OCI-LY3 (cell line): ENCODE measurements around the gene ELOB.

ENCODE experiments used
- H2AFZ ChIP-seq: fragments of 200-600, 300-600 bp; shearing (Covaris generic); 2 replicates; pipeline ENCODE4 v1.6.0; 2014; ENCODE audit warnings: antibody characterized with exemption, low read depth, low read length
- H3K27ac ChIP-seq: fragments of 200-600, 300-600 bp; sonication (generic); 2 replicates; pipeline ENCODE4 v1.5.1; 2014; ENCODE audit warnings: mild to moderate bottlenecking, low read length, moderate library complexity, mixed read lengths
- H3K27me3 ChIP-seq: fragments of 200-600, 300-600 bp; sonication (generic); 2 replicates; pipeline ENCODE4 v1.6.1; 2014; ENCODE audit warnings: low read depth, low read length, mixed read lengths
- H3K36me3 ChIP-seq: fragments of 200-600, 300-600 bp; sonication (generic); replicated peaks from 2 replicates; pipeline ENCODE3; 2014; ENCODE audit warnings: low read depth, low read length, mixed read lengths
- H3K4me1 ChIP-seq: fragments of 300-600, 200-600 bp; sonication (generic); 2 replicates; pipeline ENCODE4 v1.6.1; 2014; ENCODE audit warnings: low read length, mixed read lengths
- H3K4me2 ChIP-seq: fragments of 200-600, 300-600 bp; sonication (generic); 2 replicates; pipeline ENCODE4 v1.6.1; 2014; ENCODE audit warnings: low read length, mixed read lengths
- H3K4me3 ChIP-seq: fragments of 300-600, 200-600 bp; sonication (generic); 2 replicates; pipeline ENCODE4 v1.5.1; 2014; ENCODE audit warnings: antibody characterized with exemption, mild to moderate bottlenecking, low read length, moderate library complexity
- H3K79me2 ChIP-seq: fragments of 300-600, 200-600 bp; shearing (Covaris generic); 2 replicates; pipeline ENCODE4 v1.6.1; 2014; ENCODE audit warnings: mild to moderate bottlenecking, low read length, mixed read lengths
- H3K9ac ChIP-seq: fragments of 300-600, 200-600 bp; shearing (Covaris generic); 2 replicates; pipeline ENCODE4 v1.6.0; 2014; ENCODE audit warnings: mild to moderate bottlenecking, low read length, moderate library complexity
- H3K9me3 ChIP-seq: fragments of 200-600, 300-600 bp; shearing (Covaris generic); 2 replicates; pipeline ENCODE4 v1.6.1; 2014; ENCODE audit warnings: low read length, mixed read lengths; ENCODE audit not compliant: insufficient read depth
- H4K20me1 ChIP-seq: fragments of 200-600, 300-600 bp; sonication (generic); 2 replicates; pipeline ENCODE4 v1.6.1; 2016; ENCODE audit warnings: low read length, mixed read lengths; ENCODE audit not compliant: insufficient read depth
- EZH2phosphoT487 ChIP-seq: fragments of 200-600 bp; shearing (Covaris generic); IDR thresholded peaks from 2 replicates; pipeline ENCODE4 v1.6.1; 2018; ENCODE audit warnings: antibody characterized with exemption, mixed run types, low read depth
- TF ChIP-seq, protein P1 (sequence below): fragments of 200-600, 300-600 bp; sonication (generic); IDR thresholded peaks from 2 replicates; pipeline ENCODE4 v1.5.1; 2014; ENCODE audit warnings: antibody characterized with exemption, low read length, low read depth

The ELOB gene

DNA sequence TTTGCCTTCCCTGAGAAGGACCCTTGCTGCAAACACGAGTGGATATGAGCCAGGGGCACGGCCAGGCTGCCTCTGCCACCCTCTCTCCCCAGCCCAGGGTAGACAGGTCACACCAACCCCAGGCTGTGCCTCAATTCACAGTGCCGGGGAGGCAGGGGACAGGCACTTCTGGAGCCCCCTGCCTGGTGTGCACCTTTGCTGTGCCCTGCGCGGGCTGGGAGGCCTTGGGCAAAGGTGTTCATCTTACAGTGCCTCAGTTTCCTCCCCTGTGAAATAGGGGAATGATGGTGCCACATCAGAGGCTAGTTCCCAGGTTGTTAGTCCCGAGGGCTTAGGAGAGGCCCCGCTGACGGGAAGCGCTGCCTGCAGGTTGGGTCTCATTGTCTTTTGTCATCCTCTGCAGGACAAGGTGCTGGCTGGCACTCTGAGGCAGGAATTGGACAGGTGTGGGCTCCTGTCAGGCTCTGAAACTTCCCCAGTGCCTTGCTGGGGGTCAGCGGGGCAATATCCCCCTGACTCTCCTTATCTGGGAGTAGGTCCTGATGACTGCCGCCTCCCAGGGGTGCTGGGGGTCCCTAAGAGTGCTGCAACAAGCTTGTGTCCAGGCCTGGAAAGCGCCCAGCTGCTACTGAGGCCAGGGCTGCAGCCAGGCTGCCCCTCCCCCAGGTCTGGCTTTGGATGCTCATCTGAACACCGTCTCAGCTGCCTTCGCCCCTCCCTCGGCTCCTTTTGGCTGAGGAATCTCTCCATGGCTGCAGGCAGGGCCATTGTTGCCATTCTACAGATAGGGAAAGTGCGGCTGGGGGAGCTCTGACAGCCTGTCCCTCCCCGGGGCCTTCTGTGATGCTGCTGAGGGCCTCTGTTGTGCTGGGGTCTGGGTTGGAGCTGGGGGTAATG lies 43.1 kb upstream of the ELOB start:
- H3K79me2 ChIP-seq, result no peaks in the 10 kb centered on the region
- TF ChIP-seq, protein P1, sequence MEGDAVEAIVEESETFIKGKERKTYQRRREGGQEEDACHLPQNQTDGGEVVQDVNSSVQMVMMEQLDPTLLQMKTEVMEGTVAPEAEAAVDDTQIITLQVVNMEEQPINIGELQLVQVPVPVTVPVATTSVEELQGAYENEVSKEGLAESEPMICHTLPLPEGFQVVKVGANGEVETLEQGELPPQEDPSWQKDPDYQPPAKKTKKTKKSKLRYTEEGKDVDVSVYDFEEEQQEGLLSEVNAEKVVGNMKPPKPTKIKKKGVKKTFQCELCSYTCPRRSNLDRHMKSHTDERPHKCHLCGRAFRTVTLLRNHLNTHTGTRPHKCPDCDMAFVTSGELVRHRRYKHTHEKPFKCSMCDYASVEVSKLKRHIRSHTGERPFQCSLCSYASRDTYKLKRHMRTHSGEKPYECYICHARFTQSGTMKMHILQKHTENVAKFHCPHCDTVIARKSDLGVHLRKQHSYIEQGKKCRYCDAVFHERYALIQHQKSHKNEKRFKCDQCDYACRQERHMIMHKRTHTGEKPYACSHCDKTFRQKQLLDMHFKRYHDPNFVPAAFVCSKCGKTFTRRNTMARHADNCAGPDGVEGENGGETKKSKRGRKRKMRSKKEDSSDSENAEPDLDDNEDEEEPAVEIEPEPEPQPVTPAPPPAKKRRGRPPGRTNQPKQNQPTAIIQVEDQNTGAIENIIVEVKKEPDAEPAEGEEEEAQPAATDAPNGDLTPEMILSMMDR, result no peak
- no peak for TF ChIP-seq EZH2phosphoT487

DNA sequence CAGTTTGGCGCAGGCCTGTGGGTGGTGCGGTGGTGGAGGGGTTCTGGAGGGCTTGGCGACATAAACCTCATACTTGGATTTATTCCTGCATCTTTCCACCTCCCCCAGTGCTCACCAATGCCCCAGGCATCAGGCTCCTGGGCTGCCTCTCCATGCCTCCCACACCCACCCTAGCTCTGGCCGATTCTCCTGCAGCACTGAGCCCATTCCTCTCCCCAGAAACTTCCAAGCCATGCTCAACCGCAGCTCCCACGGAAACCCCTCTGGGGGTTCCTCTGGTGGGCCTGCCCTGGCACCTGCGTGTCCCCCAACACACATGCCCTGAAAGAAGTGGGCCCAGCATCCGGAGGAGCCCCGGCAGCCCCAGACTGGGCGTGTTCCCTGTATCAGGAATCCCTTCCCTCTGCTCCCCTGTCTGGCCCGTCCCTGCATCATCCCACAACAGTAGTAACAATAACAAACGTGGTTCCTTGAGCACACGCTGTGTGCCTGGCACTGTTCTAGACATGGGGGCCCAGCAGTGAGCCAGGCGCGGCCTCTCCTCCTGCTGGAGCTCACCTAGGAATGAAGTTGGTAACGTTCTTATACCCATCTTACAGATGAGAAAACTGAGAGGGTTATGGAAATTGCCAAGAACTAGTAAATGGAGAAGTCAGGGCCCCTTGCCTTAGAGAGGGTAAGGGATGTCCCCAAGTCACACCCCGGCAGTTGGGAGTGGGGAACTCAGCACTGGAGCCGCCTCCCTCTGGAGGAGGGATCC lies 42.3 kb upstream of the ELOB start:
- H3K4me2 ChIP-seq, result no peak overlapping the region

More for the DNA sequence above, 43.1 kb upstream of the ELOB start:
- Histone ChIP-seq H3K4me1 (no peaks in the 10 kb centered on the region), H4K20me1 (no peaks in the 10 kb centered on the region), H3K27ac (no peak overlapping the region), H3K36me3 (no peaks in the 10 kb centered on the region), H3K27me3 (peaks cover 9% of the 10 kb centered on the region; the same call in 1 of the 2 replicates), H3K9me3 (no peaks in the 10 kb centered on the region), H3K4me3 (no peak overlapping the region), H3K9ac (no peak overlapping the region), H2AFZ (no peak overlapping the region), H3K4me2 (no peak overlapping the region)

DNA sequence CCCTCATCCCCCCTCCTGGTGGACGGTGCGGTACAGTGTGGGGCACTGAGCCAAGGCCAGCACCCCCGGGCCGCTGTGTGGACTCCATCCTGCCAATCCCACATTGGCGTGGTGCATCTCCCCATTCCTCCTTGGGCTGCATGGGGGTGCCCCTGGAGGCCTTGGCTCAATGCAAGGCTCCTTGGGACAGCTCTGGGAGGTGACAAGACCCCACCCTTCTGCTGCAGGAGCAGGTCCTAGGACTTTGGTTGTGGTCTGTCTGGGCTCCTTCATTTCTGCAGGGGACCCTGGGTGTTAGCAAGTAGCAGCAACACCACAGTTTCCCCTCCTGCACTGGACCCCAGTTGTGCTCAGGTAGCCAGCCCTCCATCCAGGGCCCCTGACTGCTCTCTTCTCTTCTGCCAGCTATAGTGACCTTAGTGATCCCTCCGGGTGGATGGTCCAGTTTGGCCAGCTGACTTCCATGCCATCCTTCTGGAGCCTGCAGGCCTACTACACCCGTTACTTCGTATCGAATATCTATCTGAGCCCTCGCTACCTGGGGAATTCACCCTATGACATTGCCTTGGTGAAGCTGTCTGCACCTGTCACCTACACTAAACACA lies 41.3 kb upstream of the ELOB start:
- Histone ChIP-seq H3K4me1 (no peaks in the 10 kb centered on the region), H3K9ac (no peak overlapping the region), H3K27ac (no peak overlapping the region), H3K4me3 (no peak overlapping the region), H3K36me3 (no peaks in the 10 kb centered on the region), H3K79me2 (no peaks in the 10 kb centered on the region), H3K27me3 (peaks cover 9% of the 10 kb centered on the region; the same call in 1 of the 2 replicates), H4K20me1 (no peaks in the 10 kb centered on the region), H2AFZ (no peak overlapping the region), H3K9me3 (no peaks in the 10 kb centered on the region), H3K4me2 (no peak overlapping the region)
- TF ChIP-seq, protein P1, result no peak
- TF ChIP-seq EZH2phosphoT487, result no peak

More for the DNA sequence above, 42.3 kb upstream of the ELOB start:
- Histone ChIP-seq H4K20me1 (no peaks in the 10 kb centered on the region), H2AFZ (no peak overlapping the region), H3K27ac (no peak overlapping the region), H3K4me1 (no peaks in the 10 kb centered on the region), H3K9ac (no peak overlapping the region), H3K79me2 (no peaks in the 10 kb centered on the region), H3K27me3 (peaks cover 9% of the 10 kb centered on the region; the same call in 1 of the 2 replicates), H3K9me3 (no peaks in the 10 kb centered on the region), H3K4me3 (no peak overlapping the region), H3K36me3 (no peaks in the 10 kb centered on the region)
- TF ChIP-seq, protein P1, result no peak
- TF ChIP-seq EZH2phosphoT487, result no peak
